GM23338 (cell line): ENCODE data around the gene CMSS1.

Experiments
- EZH2 ChIP-seq: fragments of 200-600 bp; sonication (generic); IDR thresholded peaks from one replicate; pipeline ENCODE4 v1.8.0; 2017; ENCODE audit warnings: antibody characterized with exemption, mild to moderate bottlenecking, low read depth; ENCODE audit not compliant: unreplicated experiment
- EZH2phosphoT487 ChIP-seq: fragments of 200-600 bp; sonication (generic); IDR thresholded peaks from one replicate; pipeline ENCODE4 v1.8.1; 2018; ENCODE audit warnings: antibody characterized with exemption; ENCODE audit not compliant: unreplicated experiment
- NANOG ChIP-seq: IDR thresholded peaks from 2 replicates; pipeline ENCODE4 v1.6.1; 2016; ENCODE audit warnings: antibody characterized with exemption, borderline replicate concordance
- POLR2AphosphoS5 ChIP-seq: IDR thresholded peaks from 2 replicates; pipeline ENCODE4 v1.6.1; 2016; ENCODE audit warnings: antibody characterized with exemption, low read depth
- ZNF114 ChIP-seq: fragments of 250-450 bp; sonication (Bioruptor Pico); IDR thresholded peaks from 2 replicates; pipeline ENCODE4 v1.5.0; 2020; ENCODE audit warnings: mild to moderate bottlenecking, moderate library complexity
- ZNF331 ChIP-seq: fragments of 250-450 bp; sonication (Bioruptor Pico); IDR thresholded peaks from 2 replicates; pipeline ENCODE4 v1.5.0; 2020; ENCODE audit warnings: low read depth, mild to moderate bottlenecking, moderate library complexity
- TF ChIP-seq, protein P1 (sequence below), 2 experiments: fragments of 200-600 bp in 1 of 2; sonication (generic) in 1 of 2; conservative IDR thresholded peaks; 2 replicates each; pipeline versions ENCODE4 v1.5.1 to v1.6.1; 2016 to 2017; ENCODE audit warnings: antibody characterized with exemption in 2 of 2, low read depth in 2 of 2, mild to moderate bottlenecking in 2 of 2, moderate library complexity in 1 of 2
- TF ChIP-seq, protein P2 (sequence below): IDR thresholded peaks from one replicate; pipeline ENCODE4 v1.6.1; 2018; ENCODE audit warnings: antibody characterized with exemption; ENCODE audit not compliant: unreplicated experiment

GRCh38 chr3:100057716-100058575, 240.3 kb downstream of the CMSS1 start:
- no peak for TF ChIP-seq POLR2AphosphoS5
- TF ChIP-seq, protein P1, sequence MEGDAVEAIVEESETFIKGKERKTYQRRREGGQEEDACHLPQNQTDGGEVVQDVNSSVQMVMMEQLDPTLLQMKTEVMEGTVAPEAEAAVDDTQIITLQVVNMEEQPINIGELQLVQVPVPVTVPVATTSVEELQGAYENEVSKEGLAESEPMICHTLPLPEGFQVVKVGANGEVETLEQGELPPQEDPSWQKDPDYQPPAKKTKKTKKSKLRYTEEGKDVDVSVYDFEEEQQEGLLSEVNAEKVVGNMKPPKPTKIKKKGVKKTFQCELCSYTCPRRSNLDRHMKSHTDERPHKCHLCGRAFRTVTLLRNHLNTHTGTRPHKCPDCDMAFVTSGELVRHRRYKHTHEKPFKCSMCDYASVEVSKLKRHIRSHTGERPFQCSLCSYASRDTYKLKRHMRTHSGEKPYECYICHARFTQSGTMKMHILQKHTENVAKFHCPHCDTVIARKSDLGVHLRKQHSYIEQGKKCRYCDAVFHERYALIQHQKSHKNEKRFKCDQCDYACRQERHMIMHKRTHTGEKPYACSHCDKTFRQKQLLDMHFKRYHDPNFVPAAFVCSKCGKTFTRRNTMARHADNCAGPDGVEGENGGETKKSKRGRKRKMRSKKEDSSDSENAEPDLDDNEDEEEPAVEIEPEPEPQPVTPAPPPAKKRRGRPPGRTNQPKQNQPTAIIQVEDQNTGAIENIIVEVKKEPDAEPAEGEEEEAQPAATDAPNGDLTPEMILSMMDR (conservative IDR thresholded peaks at IDR 0.05; ENCODE audit: low read depth in 2 of 2), result no peak
- no peak for TF ChIP-seq EZH2
- TF ChIP-seq ZNF114 (CRISPR knock-in tag), result no peak
- TF ChIP-seq, protein P2, sequence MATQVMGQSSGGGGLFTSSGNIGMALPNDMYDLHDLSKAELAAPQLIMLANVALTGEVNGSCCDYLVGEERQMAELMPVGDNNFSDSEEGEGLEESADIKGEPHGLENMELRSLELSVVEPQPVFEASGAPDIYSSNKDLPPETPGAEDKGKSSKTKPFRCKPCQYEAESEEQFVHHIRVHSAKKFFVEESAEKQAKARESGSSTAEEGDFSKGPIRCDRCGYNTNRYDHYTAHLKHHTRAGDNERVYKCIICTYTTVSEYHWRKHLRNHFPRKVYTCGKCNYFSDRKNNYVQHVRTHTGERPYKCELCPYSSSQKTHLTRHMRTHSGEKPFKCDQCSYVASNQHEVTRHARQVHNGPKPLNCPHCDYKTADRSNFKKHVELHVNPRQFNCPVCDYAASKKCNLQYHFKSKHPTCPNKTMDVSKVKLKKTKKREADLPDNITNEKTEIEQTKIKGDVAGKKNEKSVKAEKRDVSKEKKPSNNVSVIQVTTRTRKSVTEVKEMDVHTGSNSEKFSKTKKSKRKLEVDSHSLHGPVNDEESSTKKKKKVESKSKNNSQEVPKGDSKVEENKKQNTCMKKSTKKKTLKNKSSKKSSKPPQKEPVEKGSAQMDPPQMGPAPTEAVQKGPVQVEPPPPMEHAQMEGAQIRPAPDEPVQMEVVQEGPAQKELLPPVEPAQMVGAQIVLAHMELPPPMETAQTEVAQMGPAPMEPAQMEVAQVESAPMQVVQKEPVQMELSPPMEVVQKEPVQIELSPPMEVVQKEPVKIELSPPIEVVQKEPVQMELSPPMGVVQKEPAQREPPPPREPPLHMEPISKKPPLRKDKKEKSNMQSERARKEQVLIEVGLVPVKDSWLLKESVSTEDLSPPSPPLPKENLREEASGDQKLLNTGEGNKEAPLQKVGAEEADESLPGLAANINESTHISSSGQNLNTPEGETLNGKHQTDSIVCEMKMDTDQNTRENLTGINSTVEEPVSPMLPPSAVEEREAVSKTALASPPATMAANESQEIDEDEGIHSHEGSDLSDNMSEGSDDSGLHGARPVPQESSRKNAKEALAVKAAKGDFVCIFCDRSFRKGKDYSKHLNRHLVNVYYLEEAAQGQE, result no peak
- TF ChIP-seq ZNF331 (CRISPR knock-in tag), result no peak
- no peak for TF ChIP-seq EZH2phosphoT487
- TF ChIP-seq NANOG, result no peak
